ENCODE data around the gene BACE2. TPM values are rescaled to one million over a fixed set of nuclear protein-coding genes. Genes with fewer than 3 reads are reported as not detected.

The BACE2 gene
- total and polyA plus RNA-seq, 2 donors (not counting 1 experiment from before 2014, with no cell fraction given), result 19.5 to 31.5 TPM

DNA sequence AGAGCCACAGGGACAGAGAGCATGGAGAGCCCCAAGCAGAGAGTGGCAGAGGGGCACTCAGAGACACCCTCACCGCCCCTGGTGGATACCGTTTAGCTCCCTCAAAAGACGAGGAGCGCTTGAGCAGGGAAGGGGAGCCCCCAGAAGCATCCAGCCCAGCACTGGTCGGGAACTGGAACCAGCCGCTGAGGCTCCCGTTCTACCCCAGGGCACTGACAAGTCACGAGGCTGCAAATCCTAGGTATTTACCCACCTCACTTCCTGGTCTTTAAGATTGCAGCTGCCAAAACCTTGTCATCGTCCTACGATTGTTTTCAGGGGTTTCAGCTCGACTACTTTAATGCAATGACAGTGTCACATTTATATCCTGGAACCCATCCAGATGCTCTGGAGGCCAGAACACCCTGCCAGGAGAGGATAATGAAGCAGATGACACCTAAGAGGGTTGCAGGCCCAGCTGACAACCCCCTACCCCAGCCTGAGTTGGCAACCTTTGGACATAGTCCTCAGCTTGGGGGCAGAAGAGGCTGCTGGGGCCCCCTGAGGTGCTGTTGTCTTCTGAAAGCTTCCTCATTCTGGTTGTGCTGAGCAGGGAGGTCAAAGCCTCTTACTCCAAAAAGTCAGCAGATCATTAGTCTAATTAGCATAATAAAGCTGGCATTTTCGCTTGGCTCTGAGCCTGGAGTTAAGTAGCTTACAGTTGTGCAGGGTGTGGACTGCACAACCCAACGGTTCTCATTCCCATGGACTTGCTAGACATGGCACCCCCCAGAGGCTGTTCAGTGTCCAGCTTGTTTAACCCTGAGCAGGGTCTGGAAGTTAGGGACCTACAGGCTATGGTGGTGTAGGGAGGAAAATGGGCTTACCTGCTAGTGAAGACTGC lies 20.6 kb upstream of the BACE2 start:
- H3K4me2 ChIP-seq (ENCODE audit: extremely low read depth, insufficient read depth, low read length), result no peak overlapping the region
- H3K9me3 ChIP-seq (ENCODE audit: control insufficient read depth, insufficient read depth, low read depth, low read length), result no peaks in the 10 kb centered on the region
- DNase-seq (ENCODE audit: low read depth in 2 of 2), result no peak
- no peaks in the 10 kb centered on the region for H3K27me3 ChIP-seq (ENCODE audit: control insufficient read depth, insufficient read depth, low read length)
- H3K4me1 ChIP-seq (ENCODE audit: control insufficient read depth, extremely low read depth, insufficient read depth, low read length), result no peaks in the 10 kb centered on the region
- H3K9ac ChIP-seq (ENCODE audit: insufficient read depth, low read length), result no peak overlapping the region
- H3K79me2 ChIP-seq (ENCODE audit: control insufficient read depth, insufficient read depth, low read length), result no peaks in the 10 kb centered on the region
- H3K27ac ChIP-seq (ENCODE audit: insufficient read depth, low read length), result no peak overlapping the region
- H2AFZ ChIP-seq (ENCODE audit: low read length), result no peak overlapping the region
- no peak overlapping the region for H3K4me3 ChIP-seq (replicated peaks in 1 of 4; ENCODE audit: control extremely low read depth in 1 of 4, insufficient read depth in 1 of 4, low read depth in 3 of 4, low read length in 4 of 4)
- TF ChIP-seq EZH2 (IDR thresholded peaks at IDR 0.05; ENCODE audit: low read length, missing control alignments), result no peak
- TF ChIP-seq, protein P1, sequence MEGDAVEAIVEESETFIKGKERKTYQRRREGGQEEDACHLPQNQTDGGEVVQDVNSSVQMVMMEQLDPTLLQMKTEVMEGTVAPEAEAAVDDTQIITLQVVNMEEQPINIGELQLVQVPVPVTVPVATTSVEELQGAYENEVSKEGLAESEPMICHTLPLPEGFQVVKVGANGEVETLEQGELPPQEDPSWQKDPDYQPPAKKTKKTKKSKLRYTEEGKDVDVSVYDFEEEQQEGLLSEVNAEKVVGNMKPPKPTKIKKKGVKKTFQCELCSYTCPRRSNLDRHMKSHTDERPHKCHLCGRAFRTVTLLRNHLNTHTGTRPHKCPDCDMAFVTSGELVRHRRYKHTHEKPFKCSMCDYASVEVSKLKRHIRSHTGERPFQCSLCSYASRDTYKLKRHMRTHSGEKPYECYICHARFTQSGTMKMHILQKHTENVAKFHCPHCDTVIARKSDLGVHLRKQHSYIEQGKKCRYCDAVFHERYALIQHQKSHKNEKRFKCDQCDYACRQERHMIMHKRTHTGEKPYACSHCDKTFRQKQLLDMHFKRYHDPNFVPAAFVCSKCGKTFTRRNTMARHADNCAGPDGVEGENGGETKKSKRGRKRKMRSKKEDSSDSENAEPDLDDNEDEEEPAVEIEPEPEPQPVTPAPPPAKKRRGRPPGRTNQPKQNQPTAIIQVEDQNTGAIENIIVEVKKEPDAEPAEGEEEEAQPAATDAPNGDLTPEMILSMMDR (conservative IDR thresholded peaks at IDR 0.05 in 1 of 2, IDR thresholded peaks at IDR 0.05 in 1 of 2; ENCODE audit: low read depth in 1 of 2, low read length in 2 of 2), result no peak
- H4K20me1 ChIP-seq (ENCODE audit: control insufficient read depth, extremely low read depth, insufficient read depth, low read length), result no peaks in the 10 kb centered on the region
- H3K36me3 ChIP-seq (ENCODE audit: control insufficient read depth, insufficient read depth, low read length), result no peaks in the 10 kb centered on the region

DNA sequence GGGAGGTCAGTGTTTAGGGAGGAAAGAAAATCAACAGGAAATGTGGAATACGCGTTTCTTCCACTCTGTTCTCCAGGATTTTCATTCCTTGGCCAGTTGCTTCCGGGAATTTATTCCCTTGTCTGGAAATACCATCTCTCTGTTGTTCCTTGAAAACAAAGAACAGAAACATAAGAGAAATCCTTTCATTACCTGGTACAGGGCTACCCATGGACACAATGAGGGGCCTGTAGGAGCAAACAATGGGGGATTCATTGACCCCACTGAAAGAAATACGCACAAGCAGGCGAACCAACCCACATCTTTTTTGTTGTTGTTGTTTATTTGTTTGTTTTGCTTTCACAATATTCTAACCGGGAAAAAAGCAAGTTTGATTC lies 20.0 kb upstream of the BACE2 start:
- no peaks in the 10 kb centered on the region for H4K20me1 ChIP-seq (ENCODE audit: control insufficient read depth, extremely low read depth, insufficient read depth, low read length)
- DNase-seq (ENCODE audit: low read depth in 2 of 2), result no peak
- TF ChIP-seq, protein P1 (conservative IDR thresholded peaks at IDR 0.05 in 1 of 2, IDR thresholded peaks at IDR 0.05 in 1 of 2; ENCODE audit: low read depth in 1 of 2, low read length in 2 of 2), result no peak
- TF ChIP-seq EZH2 (IDR thresholded peaks at IDR 0.05; ENCODE audit: low read length, missing control alignments), result no peak
- no peak overlapping the region for H3K4me3 ChIP-seq (replicated peaks in 1 of 4; ENCODE audit: control extremely low read depth in 1 of 4, insufficient read depth in 1 of 4, low read depth in 3 of 4, low read length in 4 of 4)
- no peaks in the 10 kb centered on the region for H3K4me1 ChIP-seq (ENCODE audit: control insufficient read depth, extremely low read depth, insufficient read depth, low read length)
- no peaks in the 10 kb centered on the region for H3K27me3 ChIP-seq (ENCODE audit: control insufficient read depth, insufficient read depth, low read length)
- no peaks in the 10 kb centered on the region for H3K36me3 ChIP-seq (ENCODE audit: control insufficient read depth, insufficient read depth, low read length)
- no peaks in the 10 kb centered on the region for H3K9me3 ChIP-seq (ENCODE audit: control insufficient read depth, insufficient read depth, low read depth, low read length)
- H3K79me2 ChIP-seq (ENCODE audit: control insufficient read depth, insufficient read depth, low read length), result no peaks in the 10 kb centered on the region
- H2AFZ ChIP-seq (ENCODE audit: low read length), result no peak overlapping the region
- H3K4me2 ChIP-seq (ENCODE audit: extremely low read depth, insufficient read depth, low read length), result no peak overlapping the region
- no peak overlapping the region for H3K9ac ChIP-seq (ENCODE audit: insufficient read depth, low read length)
- H3K27ac ChIP-seq (ENCODE audit: insufficient read depth, low read length), result no peak overlapping the region

DNA sequence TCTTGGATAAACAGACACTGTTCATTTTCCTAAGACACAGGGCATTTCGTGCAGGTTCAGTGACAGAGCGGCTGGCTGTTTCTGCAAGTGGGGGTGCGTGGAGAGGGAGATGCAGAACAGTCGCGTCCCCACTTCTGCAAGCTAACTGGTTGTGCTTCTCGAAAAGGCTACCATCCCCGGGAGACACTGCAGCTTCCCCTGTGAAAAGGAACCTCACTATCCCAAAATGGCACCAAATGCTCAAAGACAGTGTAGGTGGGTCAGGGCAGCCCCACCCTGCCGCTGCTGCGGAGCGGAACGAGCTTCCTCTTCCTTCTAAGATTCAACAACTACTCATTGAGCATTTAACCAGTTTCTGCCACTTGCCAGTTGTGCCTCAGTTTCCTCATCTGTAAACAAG lies 19.2 kb upstream of the BACE2 start:
- Histone ChIP-seq H3K4me3 (replicated peaks in 1 of 4; ENCODE audit: control extremely low read depth in 1 of 4, insufficient read depth in 1 of 4, low read depth in 3 of 4, low read length in 4 of 4) (no peak overlapping the region), H3K79me2 (ENCODE audit: control insufficient read depth, insufficient read depth, low read length) (no peaks in the 10 kb centered on the region), H3K4me1 (ENCODE audit: control insufficient read depth, extremely low read depth, insufficient read depth, low read length) (no peaks in the 10 kb centered on the region), H3K36me3 (ENCODE audit: control insufficient read depth, insufficient read depth, low read length) (no peaks in the 10 kb centered on the region), H4K20me1 (ENCODE audit: control insufficient read depth, extremely low read depth, insufficient read depth, low read length) (no peaks in the 10 kb centered on the region), H3K27me3 (ENCODE audit: control insufficient read depth, insufficient read depth, low read length) (no peaks in the 10 kb centered on the region), H2AFZ (ENCODE audit: low read length) (no peak overlapping the region), H3K27ac (ENCODE audit: insufficient read depth, low read length) (no peak overlapping the region), H3K4me2 (ENCODE audit: extremely low read depth, insufficient read depth, low read length) (no peak overlapping the region), H3K9ac (ENCODE audit: insufficient read depth, low read length) (no peak overlapping the region), H3K9me3 (ENCODE audit: control insufficient read depth, insufficient read depth, low read depth, low read length) (no peaks in the 10 kb centered on the region)
- no peak for TF ChIP-seq EZH2 (IDR thresholded peaks at IDR 0.05; ENCODE audit: low read length, missing control alignments)
- TF ChIP-seq, protein P1 (conservative IDR thresholded peaks at IDR 0.05 in 1 of 2, IDR thresholded peaks at IDR 0.05 in 1 of 2; ENCODE audit: low read depth in 1 of 2, low read length in 2 of 2), result no peak
- DNase-seq (ENCODE audit: low read depth in 2 of 2), result no peak

Data from fibroblast of lung (primary cell).